HL-60 (cell line): ENCODE results near the gene TSC22D3.
A peak's percentile ranks its signal among the peaks of the same experiment; 100 is the strongest.

Experiments used
- DNase-seq, 2 experiments: peaks; one replicate each; pipeline ENCODE4 v3.0.0-alpha.2; 2010 to 2020; ENCODE audit warnings: low read depth in 1 of 2, low spot score in 1 of 2
- H3K27ac ChIP-seq: fragments of 250-450 bp; sonication (Bioruptor Pico); replicated peaks from 2 replicates; pipeline ENCODE4 v1.5.1; 2020; ENCODE audit warnings: mild to moderate bottlenecking, moderate library complexity
- H3K27me3 ChIP-seq: fragments of 250-450 bp; sonication (Bioruptor Pico); 2 replicates; pipeline ENCODE4 v1.5.1; 2021; ENCODE audit warnings: mild to moderate bottlenecking, moderate library complexity; ENCODE audit not compliant: insufficient read depth, poor library complexity, severe bottlenecking
- H3K4me3 ChIP-seq: replicated peaks from 2 replicates; pipeline ENCODE4 v1.5.1; 2011; ENCODE audit warnings: mild to moderate bottlenecking, control low read depth, low read length; ENCODE audit not compliant: insufficient read depth
- CTCF ChIP-seq: IDR thresholded peaks from one replicate; pipeline ENCODE4 v1.5.1; 2011; ENCODE audit warnings: low read length, control low read depth, inconsistent platforms; ENCODE audit not compliant: insufficient read depth
- GABPA ChIP-seq: IDR thresholded peaks from 2 replicates; pipeline ENCODE4 v1.6.1; 2012; ENCODE audit warnings: low read depth
- POLR2AphosphoS5 ChIP-seq: IDR thresholded peaks from 2 replicates; pipeline ENCODE4 v1.6.1; 2012; ENCODE audit warnings: low read depth
- REST ChIP-seq: IDR thresholded peaks from 2 replicates; pipeline ENCODE4 v1.6.1; 2012; ENCODE audit warnings: low read depth; ENCODE audit not compliant: insufficient replicate concordance
- SPI1 ChIP-seq: IDR thresholded peaks from 2 replicates; pipeline ENCODE4 v1.6.1; 2012; ENCODE audit warnings: low read depth, mild to moderate bottlenecking, borderline replicate concordance

Gene TSC22D3

GRCh38 chrX:107701493-107702121 is 74.0 kb downstream of the TSC22D3 start:
- Histone ChIP-seq H3K27ac (peak overlapping the region; percentile 46), H3K27me3 (no peaks in the 10 kb centered on the region), H3K4me3 (no peak overlapping the region)
- DNase-seq: peak; percentile 55
- TF ChIP-seq CTCF (no peak), GABPA (no peak), SPI1 (peak; percentile 61; the same call in 1 of the 2 replicates)

DNA sequence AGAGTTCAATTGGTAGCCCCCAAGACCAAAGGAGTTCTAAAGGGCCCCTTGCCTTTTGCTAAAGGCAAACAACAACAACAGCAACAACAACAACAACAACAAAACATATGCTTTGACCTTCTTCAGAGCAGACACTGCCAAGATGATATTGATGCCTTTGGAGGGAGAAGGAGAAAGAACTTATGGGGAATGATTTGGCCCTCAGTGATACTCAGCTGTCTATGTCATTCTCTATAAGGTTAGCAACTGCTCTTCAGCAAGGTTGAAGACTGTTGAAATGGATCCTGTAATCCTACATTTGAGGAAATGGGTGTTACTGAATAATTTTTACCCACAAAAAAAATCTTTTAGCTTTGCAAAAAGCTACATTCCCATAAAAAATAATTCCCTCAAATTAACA is 74.8 kb downstream of the TSC22D3 start:
- Histone ChIP-seq H3K4me3 (no peak overlapping the region), H3K27me3 (no peaks in the 10 kb centered on the region), H3K27ac (peak overlapping the region; percentile 46)
- DNase-seq: no peak
- TF ChIP-seq POLR2AphosphoS5 (no peak), CTCF (no peak), GABPA (no peak), REST (no peak), SPI1 (no peak)

DNA sequence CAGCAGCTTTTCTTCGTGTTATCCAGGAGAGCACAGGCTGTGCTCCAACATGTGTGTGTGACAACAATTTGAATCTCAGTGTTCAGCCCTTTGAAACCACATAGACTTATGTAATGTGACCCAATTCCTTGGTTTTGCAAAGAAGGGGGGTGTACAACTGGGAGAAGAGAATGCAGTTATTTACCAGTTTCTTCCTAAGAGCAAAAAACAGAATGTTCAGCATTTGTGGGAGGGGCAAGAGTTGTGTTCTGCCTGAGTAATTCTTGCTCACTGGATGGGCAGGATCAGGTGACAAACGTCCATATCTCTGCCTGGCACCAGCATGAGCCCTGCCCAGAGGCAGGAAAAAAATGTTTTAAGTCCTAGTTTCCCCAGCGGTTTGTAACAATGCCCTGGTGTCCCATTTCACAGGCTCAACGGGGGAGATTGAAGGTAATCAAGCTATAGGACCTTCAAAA is 75.2 kb downstream of the TSC22D3 start:
- Histone ChIP-seq H3K27me3 (no peaks in the 10 kb centered on the region), H3K27ac (peak overlapping the region; percentile 46), H3K4me3 (no peak overlapping the region)
- no peak for TF ChIP-seq POLR2AphosphoS5
- TF ChIP-seq CTCF: no peak
- TF ChIP-seq GABPA: no peak
- TF ChIP-seq SPI1: no peak
- no peak for TF ChIP-seq REST
- DNase-seq: no peak

DNA sequence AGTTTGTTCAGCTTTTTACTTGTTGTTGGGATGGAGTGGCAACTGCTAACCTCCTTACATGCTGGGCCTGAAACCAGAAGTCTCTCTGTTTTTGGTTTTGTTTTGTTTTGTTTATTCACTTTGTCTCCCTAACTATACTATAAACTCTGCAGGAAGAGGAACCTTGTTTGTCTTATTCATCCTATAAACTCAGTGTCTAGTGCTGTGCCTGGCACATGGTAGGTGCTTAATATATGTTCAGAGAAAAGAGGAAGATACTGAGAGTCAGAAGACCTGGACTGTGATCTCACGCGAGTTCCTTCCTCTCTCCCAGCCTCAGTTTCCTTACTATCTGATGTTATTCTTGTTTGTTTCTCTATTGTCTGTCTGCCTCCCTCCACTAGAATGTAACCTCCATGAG is 76.0 kb downstream of the TSC22D3 start:
- H3K27me3 ChIP-seq: no peaks in the 10 kb centered on the region
- DNase-seq: no peak
- no peak overlapping the region for H3K4me3 ChIP-seq
- TF ChIP-seq REST (no peak), GABPA (no peak), CTCF (no peak), SPI1 (no peak), POLR2AphosphoS5 (no peak)
- peak overlapping the region; percentile 46 for H3K27ac ChIP-seq
